WTC11 (cell line): Measurements from ENCODE around the gene SWT1.
"Not testable (repeated sequence)": the region's sequence is repeated elsewhere in the genome, so short reads cannot be mapped to it uniquely, and the experiment has no call there.

Experiments
- ETV6 ChIP-seq: sonication (generic); formaldehyde crosslinking; IDR thresholded peaks from 2 replicates; pipeline ENCODE4 v1.8.1; 2022; ENCODE audit warnings: mild to moderate bottlenecking, missing genetic modification reagents
- NR2C2 ChIP-seq: sonication (generic); formaldehyde crosslinking; IDR thresholded peaks from 2 replicates; pipeline ENCODE4 v1.8.0; 2022; ENCODE audit warnings: mild to moderate bottlenecking, missing genetic modification reagents
- ZNF317 ChIP-seq: sonication (generic); formaldehyde crosslinking; IDR thresholded peaks from 2 replicates; pipeline ENCODE4 v1.8.1; 2023; ENCODE audit warnings: low read depth, mild to moderate bottlenecking, moderate library complexity, missing genetic modification reagents, borderline replicate concordance
- TF ChIP-seq, protein P1 (sequence below): fragments of 200-600 bp; IDR thresholded peaks from 2 replicates; pipeline ENCODE4 v1.8.0; 2022; ENCODE audit warnings: antibody characterized with exemption

DNA sequence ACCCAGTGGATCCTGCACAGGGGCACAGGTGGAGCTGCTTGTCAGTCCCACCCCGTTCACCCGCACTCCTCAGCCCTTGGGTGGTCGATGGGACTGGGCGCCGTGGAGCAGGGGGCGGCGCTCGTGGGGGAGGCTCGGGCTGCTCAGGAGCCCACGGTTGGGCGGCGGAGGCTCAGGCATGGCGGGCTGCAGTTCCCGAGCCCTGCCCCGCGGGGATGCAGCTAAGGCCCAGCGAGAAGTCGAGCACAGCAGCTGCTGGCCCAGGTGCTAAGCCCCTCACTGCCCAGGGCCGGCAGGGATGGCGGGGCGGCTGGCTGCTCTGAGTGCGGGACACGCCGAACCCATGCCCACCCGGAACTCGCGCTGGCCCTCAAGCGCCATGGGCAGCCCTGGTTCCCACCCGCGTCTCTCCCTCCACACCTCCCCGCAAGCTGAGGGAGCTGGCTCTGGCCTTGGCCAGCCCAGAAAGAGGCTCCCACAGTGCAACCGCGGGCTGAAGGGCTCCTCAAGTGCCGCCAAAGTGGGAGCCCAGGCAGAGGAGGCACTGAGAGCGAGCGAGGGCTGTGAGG, 164.8 kb downstream of the SWT1 start:
- TF ChIP-seq, protein P1, sequence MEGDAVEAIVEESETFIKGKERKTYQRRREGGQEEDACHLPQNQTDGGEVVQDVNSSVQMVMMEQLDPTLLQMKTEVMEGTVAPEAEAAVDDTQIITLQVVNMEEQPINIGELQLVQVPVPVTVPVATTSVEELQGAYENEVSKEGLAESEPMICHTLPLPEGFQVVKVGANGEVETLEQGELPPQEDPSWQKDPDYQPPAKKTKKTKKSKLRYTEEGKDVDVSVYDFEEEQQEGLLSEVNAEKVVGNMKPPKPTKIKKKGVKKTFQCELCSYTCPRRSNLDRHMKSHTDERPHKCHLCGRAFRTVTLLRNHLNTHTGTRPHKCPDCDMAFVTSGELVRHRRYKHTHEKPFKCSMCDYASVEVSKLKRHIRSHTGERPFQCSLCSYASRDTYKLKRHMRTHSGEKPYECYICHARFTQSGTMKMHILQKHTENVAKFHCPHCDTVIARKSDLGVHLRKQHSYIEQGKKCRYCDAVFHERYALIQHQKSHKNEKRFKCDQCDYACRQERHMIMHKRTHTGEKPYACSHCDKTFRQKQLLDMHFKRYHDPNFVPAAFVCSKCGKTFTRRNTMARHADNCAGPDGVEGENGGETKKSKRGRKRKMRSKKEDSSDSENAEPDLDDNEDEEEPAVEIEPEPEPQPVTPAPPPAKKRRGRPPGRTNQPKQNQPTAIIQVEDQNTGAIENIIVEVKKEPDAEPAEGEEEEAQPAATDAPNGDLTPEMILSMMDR = not testable (repeated sequence)
- not testable (repeated sequence) for TF ChIP-seq NR2C2; ZNF317 (CRISPR knock-in tag); ETV6 (CRISPR knock-in tag)
